Uterus (tissue), 4 donors: Measurements from ENCODE around the gene MAP4K3. TPM values are rescaled to one million over a fixed set of nuclear protein-coding genes. Genes with fewer than 3 reads are reported as not detected.

ENCODE experiments used
- DNase-seq, 2 donors: peaks; one replicate each; pipeline ENCODE4 v3.0.0-alpha.2; 2019 to 2020
- H3K27ac ChIP-seq, 2 donors: fragments of 200-600 bp; sonication (generic); 1 replicate in 1 of 2; 2 replicates in 1 of 2; pipeline ENCODE4 v1.5.1; 2016 to 2018
- H3K27me3 ChIP-seq, 2 donors: fragments of 200-600 bp; sonication (generic); one replicate each; pipeline ENCODE4 v1.5.1; 2018 to 2019; ENCODE audit warnings: control low read depth in 1 of 2
- H3K36me3 ChIP-seq, 2 donors: fragments of 200-600 bp; sonication (generic); one replicate each; pipeline ENCODE4 v1.5.1; 2019; ENCODE audit warnings: control low read depth in 1 of 2
- H3K4me1 ChIP-seq, 2 donors: fragments of 200-600 bp; sonication (generic); one replicate each; pipeline ENCODE4 v1.5.1; 2018 to 2019; ENCODE audit warnings: control low read depth in 1 of 2
- H3K4me3 ChIP-seq, 2 donors: fragments of 200-600 bp; sonication (generic); 1 replicate in 1 of 2; 2 replicates in 1 of 2; pipeline ENCODE4 v1.5.1; 2018 to 2019; ENCODE audit warnings: mild to moderate bottlenecking in 1 of 2
- H3K9me3 ChIP-seq, 2 donors: fragments of 200-600 bp; sonication (generic); one replicate each; pipeline ENCODE4 v1.5.1; 2019; ENCODE audit warnings: control low read depth in 1 of 2
- CTCF ChIP-seq, 4 experiments: fragments of 200-600 bp in 2 of 4; fragments of 450-650 bp in 2 of 4; sonication (generic) in 2 of 4; IDR thresholded peaks; one replicate each; pipeline ENCODE4 v1.5.1; 2016 to 2019; ENCODE audit warnings: antibody characterized with exemption in 4 of 4, mild to moderate bottlenecking in 2 of 4, moderate library complexity in 1 of 4
- POLR2A ChIP-seq, 2 donors: fragments of 450-650 bp; IDR thresholded peaks; one replicate each; pipeline ENCODE4 v1.6.1; 2016; ENCODE audit warnings: antibody characterized with exemption in 2 of 2, mild to moderate bottlenecking in 1 of 2, moderate library complexity in 1 of 2
- intact Hi-C: fragments of 100-400 bp; cut with DNase I; formaldehyde crosslinking; loops from one replicate; pipeline ENCODE4 v1.15.1; 2023; ENCODE audit warnings: low total_unique reads
- total RNA-seq, 4 donors: library from RNA; depleted of rRNA in 3 of 4; stranded (reverse); fragments of >200 nt in 3 of 4; gene quantifications; one replicate each; pipeline versions ENCODE4 v1.1.0 to v1.2.4, GENCODE V29; 2014 to 2023
- donor health status: DM: yes; HTN: yes; CAD: no.

The MAP4K3 gene
- total RNA-seq, 4 donors from 2014 or later: 31.5 to 110 (median 72.3) TPM

GRCh38 chr2:39421354-39421753, 15.7 kb downstream of the MAP4K3 start:
- Histone ChIP-seq H3K9me3 (no peaks in the 10 kb centered on the region), H3K36me3 (no peaks in the 10 kb centered on the region), H3K27me3 (no peaks in the 10 kb centered on the region), H3K27ac (no peak overlapping the region), H3K4me3 (no peak overlapping the region), H3K4me1 (no peaks in the 10 kb centered on the region)
- TF ChIP-seq CTCF (IDR thresholded peaks at IDR 0.05) (no peak), POLR2A (IDR thresholded peaks at IDR 0.05) (no peak)
- DNase-seq: no peak
- intact Hi-C loops: no loop called here

GRCh38 chr2:39419282-39420223, 17.5 kb downstream of the MAP4K3 start:
- no peak overlapping the region for H3K4me3 ChIP-seq
- no peak for DNase-seq
- H3K27me3 ChIP-seq: no peaks in the 10 kb centered on the region
- H3K36me3 ChIP-seq: no peaks in the 10 kb centered on the region
- H3K9me3 ChIP-seq: no peaks in the 10 kb centered on the region
- no peaks in the 10 kb centered on the region for H3K4me1 ChIP-seq
- TF ChIP-seq CTCF (IDR thresholded peaks at IDR 0.05) (no peak), POLR2A (IDR thresholded peaks at IDR 0.05) (no peak)
- no peak overlapping the region for H3K27ac ChIP-seq
- intact Hi-C loops: no loop called here

- Histone ChIP-seq H3K4me1 (peaks cover 0 to 3% of the 10 kb centered on the region in 2 donors), H3K36me3 (no peaks in the 10 kb centered on the region), H3K27me3 (no peaks in the 10 kb centered on the region), H3K27ac (no peak overlapping the region), H3K9me3 (no peaks in the 10 kb centered on the region), H3K4me3 (no peak overlapping the region)
- TF ChIP-seq CTCF (IDR thresholded peaks at IDR 0.05) (no peak), POLR2A (IDR thresholded peaks at IDR 0.05) (no peak)
- no peak for DNase-seq
- intact Hi-C loops: no loop called here
Measured at GRCh38 chr2:39418491-39418890, 18.6 kb downstream of the MAP4K3 start.

GRCh38 chr2:39416140-39416539, 20.9 kb downstream of the MAP4K3 start:
- no peak for DNase-seq
- TF ChIP-seq POLR2A (IDR thresholded peaks at IDR 0.05): no peak
- TF ChIP-seq CTCF (IDR thresholded peaks at IDR 0.05): no peak
- intact Hi-C loops: no loop called here
- no peak overlapping the region for H3K4me3 ChIP-seq
- H3K9me3 ChIP-seq: no peaks in the 10 kb centered on the region
- no peaks in the 10 kb centered on the region for H3K36me3 ChIP-seq
- no peak overlapping the region for H3K27ac ChIP-seq
- peaks cover 0 to 15% of the 10 kb centered on the region in 2 donors for H3K4me1 ChIP-seq
- H3K27me3 ChIP-seq: no peaks in the 10 kb centered on the region

- H3K9me3 ChIP-seq: no peaks in the 10 kb centered on the region
- TF ChIP-seq POLR2A (IDR thresholded peaks at IDR 0.05): no peak
- TF ChIP-seq CTCF (IDR thresholded peaks at IDR 0.05): no peak
- intact Hi-C loops: no loop called here
- H3K27me3 ChIP-seq: no peaks in the 10 kb centered on the region
- H3K4me1 ChIP-seq: peaks cover 0 to 15% of the 10 kb centered on the region in 2 donors
- no peak overlapping the region for H3K27ac ChIP-seq
- H3K36me3 ChIP-seq: no peaks in the 10 kb centered on the region
- H3K4me3 ChIP-seq: no peak overlapping the region
- DNase-seq: no peak
Measured at GRCh38 chr2:39413063-39413737, 23.9 kb downstream of the MAP4K3 start.
